Activated CD4-positive, alpha-beta T cell treated with anti-CD3 and anti-CD28 coated beads, Interleukin-2, amount 50 U/mL, for 1 hour (primary cell): ENCODE measurements around the gene PKN3.
"Not testable (repeated sequence)": the region's sequence is repeated elsewhere in the genome, so short reads cannot be mapped to it uniquely, and the experiment has no call there.

Experiments
- DNase-seq: peaks from one replicate; pipeline ENCODE4 v3.0.0-alpha.2; 2020

The PKN3 gene

DNA sequence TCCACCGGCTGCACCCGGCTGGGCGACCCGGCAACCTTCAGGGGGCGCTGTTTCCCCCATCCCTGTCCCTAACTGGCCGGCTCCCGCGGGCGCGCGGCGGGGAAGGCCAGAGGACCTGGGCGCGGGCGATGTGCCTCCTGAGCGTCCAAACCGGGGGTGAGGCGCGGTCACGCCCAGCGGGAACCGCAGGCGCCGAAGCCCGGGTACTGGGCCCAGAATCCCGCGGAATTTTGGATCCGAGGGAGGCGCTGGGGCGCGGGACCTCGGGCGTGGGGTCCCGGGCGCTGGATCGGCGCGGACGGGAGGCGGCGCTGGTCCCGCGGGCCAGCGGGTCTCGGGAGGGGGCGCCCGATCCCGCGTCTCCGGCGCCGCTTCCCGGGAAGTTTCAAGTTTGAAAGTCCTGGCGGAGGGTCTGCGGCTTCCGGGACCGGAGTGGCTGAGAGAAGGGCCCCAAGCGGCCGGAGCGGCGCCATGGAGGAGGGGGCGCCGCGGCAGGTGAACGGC is at the start of gene PKN3:
Gene PKN3, plus strand, starts transcription at position 59 of the 504 bp plus-strand sequence. Its CDS starts 413 bp downstream, at position 472.
- peak; percentile 88 for DNase-seq

DNA sequence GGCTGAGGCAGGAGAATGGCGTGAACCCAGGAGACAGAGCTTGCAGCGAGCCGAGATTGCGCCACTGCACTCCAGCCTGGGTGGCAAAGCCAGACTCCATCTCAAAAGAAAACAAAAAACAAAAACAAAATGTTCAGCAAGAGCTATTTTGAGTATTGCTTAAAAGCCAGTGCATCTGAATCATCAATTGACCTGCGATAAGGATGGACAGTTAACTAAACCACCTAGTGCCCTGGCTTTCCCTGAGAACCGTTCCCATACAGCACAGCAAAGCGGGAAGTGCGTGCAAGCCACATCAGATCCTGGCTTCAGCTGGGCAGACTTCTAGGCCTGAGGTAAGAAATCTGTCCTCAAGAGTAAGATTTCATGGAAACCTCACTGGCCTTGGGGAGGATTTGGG is 48.4 kb upstream of the PKN3 start:
- no peak for DNase-seq

DNA sequence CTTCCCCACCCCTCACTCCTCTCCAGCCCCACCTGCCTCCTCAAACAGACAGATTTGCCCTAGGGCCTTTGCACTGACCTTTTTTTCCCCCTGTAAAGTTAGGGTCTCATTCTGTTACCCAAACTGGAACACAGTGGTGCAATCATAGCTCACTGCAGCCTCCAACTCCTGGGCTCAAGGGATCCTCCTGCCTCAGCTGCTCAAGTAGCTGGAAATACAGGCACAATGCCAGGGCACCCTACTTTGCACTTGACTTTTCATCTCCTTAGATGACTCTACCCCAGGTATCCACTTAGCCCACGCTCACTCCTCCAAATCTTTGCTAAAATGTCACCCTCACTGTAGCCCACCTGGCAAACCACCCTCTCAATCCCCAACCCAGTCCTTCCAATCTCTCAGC is 47.8 kb upstream of the PKN3 start:
- no peak for DNase-seq

DNA sequence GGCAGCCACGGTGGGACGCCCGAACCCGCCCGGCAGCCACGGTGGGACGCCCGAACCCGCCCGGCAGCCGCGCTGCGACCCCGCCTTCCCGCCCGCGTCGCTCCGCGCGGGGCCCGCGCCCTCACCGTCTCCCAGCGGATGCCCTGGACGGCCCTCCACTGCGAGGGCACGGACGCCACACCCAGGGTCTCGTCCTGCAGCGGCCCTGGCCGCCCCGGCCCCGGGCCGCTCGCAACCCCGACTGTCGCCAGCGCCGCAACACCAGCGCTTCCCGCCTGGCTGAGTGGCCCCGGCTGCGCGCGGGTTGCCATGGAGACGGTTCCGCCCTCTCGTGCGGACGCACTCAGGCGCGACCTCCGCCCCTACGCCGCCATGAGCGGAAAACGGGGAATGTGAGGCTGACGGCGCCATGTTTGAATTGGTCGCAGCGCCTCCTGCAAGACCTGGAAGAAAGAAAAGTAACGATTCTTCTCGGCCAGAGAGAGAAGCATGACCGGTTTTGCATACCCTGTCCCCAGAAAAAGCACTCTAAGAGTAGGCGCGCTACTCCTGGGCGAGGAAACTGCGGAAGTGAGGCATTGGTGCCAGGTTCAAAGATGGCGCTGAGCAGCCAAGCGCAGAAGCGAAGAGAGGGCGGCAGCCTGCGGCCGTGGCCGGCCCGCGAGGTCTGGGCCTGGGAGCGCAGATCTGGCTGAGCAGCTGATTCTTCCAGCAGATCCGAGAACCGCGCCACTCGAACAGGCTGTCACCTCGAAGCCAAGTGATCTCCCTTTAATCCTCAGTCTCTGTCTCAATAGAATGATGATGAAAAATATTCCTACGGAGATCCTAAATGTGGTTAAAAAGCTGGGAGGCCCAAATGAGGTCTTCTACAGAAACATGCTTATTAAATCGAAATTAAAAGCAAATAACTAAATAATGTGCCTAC is 45.6 kb upstream of the PKN3 start, which contains the start of gene DYNC2I2:
Gene DYNC2I2, minus strand, starts transcription at position 432 of the 928 bp plus-strand sequence. Its CDS starts 121 bp downstream, at position 311.
- DNase-seq, result peak; percentile 97

DNA sequence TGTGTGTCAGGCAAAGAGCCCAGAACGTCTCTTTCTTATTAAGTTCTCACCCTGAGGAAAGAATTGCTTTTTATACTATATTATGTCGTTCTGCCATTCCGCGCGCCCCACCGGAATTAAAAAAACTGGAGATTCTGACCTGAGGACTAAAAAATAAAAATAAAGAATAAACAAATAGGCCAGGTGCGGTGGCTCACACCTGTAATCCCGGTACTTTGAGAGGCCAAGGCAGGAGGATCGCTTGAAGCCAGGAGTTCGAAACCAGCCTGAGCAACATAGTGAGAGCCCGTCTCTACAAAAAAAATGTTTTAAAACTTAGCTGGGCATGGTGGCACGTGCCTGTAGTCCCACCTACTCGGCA is 45.0 kb upstream of the PKN3 start:
- no peak for DNase-seq

DNA sequence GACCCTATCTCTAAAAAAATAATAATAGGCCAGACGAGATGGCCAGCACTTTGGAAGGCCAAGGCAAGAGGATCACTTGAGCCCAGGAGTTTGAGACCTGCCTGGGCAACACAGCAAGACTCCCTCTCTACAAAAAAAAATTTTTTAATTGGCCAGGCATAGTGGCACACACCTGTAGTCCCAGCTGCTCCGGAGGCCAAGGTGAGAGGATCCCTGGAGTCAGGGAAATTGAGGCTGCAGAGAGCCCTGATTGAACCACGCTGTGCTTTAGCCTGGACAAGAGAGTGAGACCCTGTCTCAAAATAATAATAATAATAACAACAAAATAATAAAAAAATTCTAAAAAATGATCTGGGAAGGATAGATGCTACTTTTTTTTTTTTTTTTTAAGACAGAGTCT is 44.5 kb upstream of the PKN3 start:
- no peak for DNase-seq

DNA sequence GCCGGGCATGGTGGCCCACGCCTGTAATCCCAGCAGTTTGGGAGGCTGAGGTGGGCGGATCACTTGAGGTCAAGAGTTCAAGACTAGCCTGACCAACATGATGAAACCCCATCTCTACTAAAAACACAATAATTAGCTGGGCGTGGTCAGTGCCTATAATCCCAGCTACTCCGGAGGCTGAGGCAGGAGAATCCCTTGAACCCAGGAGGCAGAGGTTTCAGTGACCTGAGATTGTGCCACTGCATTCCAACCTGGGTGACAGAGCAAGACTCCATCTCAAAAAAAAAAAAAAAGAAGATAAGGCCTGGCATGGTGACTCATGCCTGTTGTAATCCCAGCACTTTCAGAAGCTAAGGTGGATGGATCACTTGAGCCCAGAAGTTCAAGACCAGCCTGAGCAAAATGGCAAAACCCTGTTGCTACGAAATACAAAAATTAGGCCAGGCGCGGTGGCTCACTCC is 35.8 kb upstream of the PKN3 start:
- not testable (repeated sequence) for DNase-seq

DNA sequence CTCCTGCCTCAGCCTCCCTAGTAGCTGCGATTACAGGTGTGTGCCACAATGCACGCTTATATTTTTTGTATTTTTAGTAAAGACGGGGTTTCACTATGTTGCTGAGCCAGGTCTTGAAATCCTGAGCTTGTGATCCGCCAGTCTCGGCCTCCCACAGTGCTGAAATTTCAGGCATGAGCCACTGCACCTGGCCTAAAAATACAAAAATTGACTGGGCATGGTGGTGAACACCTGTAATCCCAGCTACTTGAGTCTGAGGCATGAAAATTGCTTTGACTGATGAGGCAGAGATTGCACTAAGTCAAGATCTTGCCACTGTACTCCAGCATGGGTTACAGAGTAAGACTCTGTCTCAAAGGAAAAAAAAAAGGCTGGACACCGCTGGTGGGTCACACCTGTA is 32.5 kb upstream of the PKN3 start:
- no peak for DNase-seq

DNA sequence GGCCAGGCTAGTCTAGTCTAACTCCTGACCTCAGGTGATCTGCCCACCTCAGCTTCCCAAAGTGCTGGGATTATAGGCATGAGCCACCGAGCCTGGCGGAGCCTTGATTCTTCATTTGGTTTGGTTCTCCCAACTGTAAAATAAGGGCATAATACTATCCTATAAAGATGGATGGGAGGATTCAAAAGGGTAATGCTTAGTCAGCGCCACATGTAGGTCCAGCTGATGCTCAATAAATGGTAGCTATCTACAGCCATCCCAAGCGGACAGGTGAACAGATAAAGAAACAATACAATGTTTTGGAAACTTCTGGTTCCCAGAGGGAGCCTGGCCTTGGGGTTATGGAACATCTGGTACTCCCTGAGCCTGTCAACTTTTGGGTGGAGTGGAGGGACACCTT is 26.9 kb upstream of the PKN3 start:
- DNase-seq, result no peak

DNA sequence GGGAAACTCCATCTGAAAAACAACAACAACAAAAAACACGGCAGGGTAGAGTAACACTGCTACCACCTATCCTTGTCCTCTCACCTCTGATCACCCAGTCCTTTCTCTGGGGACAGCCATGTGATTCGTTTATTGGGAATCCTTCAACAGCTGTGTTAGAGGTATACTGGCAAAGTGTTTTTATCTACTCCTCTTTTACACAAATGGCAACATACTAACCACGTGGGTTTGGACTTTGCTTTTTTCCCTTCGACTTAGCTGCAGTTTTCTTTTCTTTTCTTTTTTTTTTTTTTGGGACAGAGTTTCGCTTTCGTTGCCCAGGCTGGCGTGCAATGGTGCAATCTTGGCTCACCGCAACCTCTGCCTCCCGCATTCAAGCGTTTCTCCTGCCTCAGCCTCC is 24.5 kb upstream of the PKN3 start:
- no peak for DNase-seq

DNA sequence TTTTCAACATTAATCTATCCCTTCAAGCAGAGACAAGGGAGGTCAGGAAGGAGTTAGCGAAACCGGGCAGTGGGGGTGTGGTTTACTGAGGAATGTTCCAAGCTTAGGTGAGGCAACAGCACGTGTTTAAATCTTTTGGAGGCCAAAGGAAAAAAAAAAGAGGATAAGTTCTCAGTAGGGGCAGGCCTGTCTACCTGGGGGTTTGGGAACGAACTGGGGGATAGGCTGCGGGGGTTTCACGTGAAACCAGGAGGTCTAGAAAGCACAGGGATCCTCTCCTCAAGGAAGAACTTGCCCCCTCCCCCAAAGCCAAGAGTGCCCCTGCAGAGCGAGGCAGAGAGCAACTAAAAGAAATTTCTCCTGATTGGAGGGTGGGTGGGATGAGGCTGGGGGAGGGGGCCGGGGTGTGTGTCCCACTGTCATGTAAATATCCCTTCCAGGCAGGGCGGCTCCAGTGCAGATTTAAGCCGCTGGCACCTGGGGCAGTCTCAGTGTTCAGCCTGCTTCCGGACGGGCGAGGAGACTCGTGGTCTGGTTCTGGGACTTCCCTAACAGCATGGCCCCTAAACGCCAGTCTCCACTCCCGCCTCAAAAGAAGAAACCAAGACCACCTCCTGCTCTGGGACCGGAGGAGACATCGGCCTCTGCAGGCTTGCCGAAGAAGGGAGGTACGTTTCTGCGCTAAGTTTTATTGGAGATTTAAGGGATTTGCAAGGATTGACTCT is 18.8 kb upstream of the PKN3 start:
- no peak for DNase-seq

DNA sequence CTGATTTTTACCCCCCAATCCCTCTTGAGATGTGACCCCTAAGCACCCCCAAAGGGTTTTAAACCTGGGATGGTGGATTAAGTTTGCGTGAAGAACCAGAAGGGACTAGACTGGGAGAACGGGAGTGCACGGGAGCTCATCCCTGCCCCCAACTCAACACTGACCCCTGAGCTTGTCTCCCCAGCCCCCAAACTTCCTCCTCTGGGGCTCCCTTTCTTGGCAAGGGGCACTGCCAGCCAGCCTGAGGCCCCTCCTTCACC is 18.3 kb upstream of the PKN3 start:
- DNase-seq, result no peak

DNA sequence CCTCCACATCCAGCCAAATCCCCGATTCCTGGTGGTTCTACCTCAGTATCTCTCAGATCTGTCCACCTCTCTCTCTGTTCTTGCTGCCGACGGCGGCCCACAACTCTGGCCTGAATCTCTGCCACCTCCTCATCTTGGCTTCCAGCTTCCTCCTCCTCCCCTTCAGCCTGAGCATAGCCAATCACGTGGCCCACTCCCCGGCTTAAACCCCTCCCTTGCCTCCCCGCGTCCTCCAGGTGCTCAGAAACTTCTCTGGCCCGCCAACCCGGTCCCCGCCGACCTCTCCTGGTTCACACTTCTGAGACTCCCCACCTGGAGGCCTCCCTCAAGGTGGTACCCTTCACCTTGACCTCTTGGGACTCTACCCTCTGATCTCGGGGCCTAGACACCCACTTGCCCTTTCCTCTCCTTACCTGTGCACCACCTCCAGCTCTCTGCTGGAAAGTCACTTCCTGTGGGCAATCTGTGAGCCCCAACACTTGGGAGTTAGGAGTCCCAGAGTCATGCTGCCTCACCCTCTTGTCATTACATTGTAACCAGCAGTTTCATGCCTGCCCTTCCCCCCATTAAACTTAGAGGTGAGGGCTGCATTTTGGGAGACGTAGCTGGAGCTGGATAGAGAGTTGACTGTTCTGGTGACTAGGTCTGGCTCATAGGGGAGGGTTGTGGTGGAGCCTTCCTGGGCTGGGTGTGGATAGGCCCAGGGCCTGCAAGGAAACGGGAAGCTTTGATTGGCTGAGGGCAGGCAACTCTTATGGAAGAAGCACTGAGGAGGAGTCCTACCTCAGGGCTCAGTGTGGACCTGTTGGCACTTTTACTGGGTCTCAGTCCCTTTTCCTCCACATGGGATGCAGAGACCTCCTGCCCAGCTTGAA is 17.7 kb upstream of the PKN3 start:
- peak; percentile 65 for DNase-seq

DNA sequence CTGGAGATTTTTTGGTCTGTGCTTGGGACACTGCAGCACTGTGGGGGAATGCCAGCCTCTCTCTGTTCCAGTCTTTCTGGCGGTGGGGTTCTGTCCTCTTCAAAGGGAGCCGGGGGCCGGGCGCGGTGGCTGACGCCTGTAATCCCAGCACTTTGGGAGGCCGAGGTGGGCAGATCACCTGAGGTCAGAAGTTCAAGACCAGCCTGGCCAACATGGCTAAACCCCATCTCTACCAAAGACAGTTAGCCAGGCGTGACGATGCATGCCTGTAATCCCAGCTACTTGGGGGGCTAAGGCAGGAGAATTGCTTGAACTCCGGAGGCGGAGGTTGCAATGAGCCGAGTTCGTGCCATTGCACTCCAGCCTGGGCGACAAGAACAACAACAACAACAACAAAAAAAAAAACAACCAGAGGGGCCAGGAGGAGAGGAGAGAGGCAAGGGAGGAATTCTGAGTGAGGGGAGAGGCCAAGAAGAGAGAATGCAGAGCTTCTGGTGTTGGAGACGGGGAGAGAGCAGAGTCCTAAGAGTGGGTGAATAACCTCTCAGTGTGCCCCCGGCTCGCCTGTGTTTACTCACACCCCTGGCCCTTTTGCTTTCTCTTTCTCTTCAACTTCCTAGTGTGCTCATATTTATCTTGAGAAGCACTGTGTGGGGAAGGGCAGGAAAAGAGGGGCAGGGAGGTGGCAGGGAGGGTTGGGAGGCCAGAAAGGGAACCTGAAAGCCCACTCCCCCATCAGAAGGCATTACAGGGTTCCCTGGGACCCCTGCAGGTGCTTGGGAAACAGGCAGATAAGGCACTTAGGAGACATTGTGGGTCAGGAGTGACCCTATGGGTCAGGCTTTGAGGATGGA is 16.4 kb upstream of the PKN3 start:
- DNase-seq, result no peak

DNA sequence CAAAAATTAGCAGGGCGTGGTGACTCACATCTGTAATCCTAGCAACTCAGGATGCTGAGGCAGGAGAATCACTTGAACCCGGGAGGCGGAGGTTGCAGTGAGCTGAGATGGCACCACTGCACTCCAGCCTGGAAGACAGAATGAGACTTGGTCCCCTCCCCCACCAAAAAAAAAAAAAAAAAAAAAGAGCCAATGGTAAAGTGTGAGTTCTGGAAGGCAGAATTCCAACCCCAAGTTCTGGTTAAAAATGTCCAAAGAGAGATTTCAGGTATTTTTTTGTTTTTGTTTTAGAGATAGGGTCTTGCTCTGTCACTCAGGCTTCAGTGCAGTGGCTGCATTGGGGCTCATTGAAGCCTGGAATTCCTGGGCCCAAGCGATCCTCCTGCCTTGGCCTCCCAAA is 14.8 kb upstream of the PKN3 start:
- DNase-seq, result no peak

DNA sequence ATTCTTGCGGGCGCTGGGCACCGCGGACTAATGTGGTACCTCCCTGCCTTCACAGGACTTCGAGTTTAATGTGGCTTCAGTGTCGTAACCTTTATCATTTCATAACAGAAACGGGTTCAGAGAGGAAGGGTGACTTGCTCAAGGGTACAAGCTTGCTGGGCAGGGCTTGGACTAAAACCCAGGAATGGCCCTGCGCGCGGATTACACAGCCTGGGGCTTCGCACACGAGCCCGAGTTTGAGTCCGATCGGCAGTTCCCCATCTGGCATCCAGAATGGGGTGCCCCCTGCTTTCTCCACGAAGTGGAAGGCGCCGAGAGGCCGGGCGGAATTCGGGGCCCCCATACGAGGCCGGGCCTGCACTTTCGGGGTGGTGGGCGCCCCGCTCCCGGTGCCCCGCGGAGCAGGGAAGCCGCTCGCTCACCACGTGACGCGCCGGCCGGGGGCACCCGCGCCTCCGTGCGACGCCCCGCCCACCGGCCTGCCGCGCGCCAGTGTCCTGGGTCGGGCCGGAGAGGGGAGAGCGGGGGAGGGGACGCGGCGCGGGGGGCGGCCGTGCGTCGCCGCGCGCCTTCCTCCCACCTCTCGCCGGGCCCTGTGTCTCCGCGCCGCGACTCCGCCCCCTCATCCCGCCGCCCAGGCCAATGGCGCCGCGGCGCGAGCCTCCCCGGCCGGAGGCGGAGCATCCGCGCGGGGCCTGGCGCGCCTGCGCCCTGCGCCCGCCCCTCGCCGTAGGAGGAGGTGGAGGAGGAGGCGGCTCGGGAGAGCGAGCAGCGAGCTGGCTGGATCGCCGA is 13.6 kb upstream of the PKN3 start, which contains the start of gene SET:
Gene SET, plus strand, starts transcription at position 722 of the 792 bp plus-strand sequence. CDS start 361 bp downstream, outside the sequence.
- DNase-seq, result peak; percentile 87

DNA sequence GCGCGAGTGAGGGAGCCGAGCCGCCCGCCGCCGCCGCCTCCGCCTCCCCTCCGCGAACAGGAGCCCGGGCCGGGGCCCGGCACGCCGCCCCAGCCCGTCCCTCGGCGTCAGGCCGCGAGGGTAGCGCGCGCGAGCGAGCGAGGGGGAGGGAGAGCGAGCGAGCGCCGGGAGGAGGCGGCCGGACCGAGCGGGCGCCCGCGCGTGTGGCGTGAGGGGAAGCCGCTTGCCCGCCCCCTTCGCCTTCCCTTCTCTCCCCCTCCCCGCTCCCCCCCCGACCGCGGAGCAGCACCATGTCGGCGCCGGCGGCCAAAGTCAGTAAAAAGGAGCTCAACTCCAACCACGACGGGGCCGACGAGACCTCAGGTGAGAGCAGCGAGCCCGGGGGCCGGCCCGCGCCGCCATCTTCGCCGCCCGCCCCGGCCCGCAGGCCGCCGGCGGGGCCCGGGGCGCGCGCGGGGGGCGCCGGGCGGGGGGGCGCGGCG is 13.0 kb upstream of the PKN3 start:
- peak; percentile 54 for DNase-seq

DNA sequence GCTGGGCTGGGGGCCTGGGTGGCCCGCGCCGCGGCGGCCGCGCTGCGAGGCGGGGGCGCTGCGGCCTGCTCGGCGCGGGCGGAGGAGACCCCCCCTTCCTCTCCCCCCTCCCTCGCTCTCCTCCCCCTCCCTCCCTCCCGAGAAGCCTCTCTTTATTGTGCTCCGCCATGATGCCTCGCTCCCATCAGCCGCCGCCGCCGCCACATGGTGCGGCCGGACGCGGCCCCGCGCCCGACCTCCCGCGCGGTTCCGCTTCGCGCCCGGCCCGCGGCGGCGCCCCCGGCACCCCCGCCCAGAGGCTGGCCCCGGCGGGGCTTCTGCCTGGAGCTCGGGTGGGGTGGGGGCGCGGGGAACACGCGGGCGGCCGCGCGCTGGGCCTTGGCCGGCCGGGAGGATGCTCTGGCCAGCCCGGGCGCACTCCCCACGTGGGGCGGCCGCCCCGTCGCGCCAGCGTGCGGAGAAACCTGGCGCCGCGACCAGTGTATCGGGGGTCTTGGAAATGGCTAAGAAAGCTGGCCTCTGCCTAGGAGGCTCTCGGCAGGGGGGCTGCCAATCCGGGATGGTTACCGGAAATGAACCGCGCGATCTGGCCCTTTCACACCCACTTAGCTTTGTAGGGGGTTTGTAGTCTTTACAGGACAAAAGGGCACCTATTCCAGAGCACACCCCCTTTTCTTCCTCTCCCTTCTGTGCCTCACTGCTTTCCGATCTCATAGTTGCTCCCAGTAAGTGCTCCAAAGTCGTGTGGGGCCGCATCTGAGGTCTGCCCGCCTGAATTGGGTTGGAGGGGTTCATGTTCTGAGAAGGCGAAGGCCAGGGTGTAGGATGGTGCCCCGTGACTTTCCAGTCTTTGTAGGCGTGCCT is 12.3 kb upstream of the PKN3 start:
- DNase-seq, result peak; percentile 57

DNA sequence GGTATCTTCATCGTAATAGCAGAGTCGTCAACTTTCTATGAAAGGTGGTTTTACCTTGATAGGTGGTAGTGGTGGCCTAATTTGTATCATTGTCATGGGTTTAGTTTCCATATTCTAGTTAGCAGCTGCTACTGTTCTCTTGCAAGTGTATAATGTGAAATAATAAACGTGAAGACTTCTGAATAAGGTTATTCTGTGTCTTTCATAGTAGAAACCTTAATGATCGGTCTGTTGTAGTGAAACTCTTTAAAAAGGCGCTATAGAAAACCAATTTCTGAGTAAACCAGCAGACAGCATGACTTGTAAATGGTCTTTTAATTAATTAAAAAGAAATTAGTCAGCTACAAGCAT is 11.6 kb upstream of the PKN3 start:
- DNase-seq, result no peak

DNA sequence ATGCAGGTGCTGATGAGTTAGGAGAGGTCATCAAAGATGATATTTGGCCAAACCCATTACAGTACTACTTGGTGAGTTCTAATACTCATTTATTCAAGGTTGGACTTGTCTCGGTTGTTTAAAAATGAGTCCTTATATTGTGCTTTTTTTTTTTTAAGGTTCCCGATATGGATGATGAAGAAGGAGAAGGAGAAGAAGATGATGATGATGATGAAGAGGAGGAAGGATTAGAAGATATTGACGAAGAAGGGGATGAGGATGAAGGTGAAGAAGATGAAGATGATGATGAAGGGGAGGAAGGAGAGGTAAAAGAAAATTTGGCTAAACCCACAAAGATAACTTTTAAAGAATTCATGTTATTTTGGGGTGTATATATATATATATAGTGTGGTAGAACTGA is 8.6 kb upstream of the PKN3 start:
- not testable (repeated sequence) for DNase-seq
